GM12878 (cell line): Measurements from ENCODE around the gene URAD. TPM values are rescaled to one million over a fixed set of nuclear protein-coding genes. Genes with fewer than 3 reads are reported as not detected.

Source experiments
- ATAC-seq: fragments of 200-7000 bp; cut with Tn5 transposase; 3 replicates; pipeline ENCODE4 v1.9.1; 2020; ENCODE audit warnings: mild to moderate bottlenecking, moderate library complexity
- BruUV-seq: library from RNA; stranded (reverse); fragments of 400-500 nt; replicated peaks from 2 replicates; lab custom pipeline; 2021; lab: Mats Ljungman, UMichigan
- CTCF ChIA-PET: fragments of 300-600 bp; sonication (Branson Sonifier 250); formaldehyde crosslinking; extraction: SDS; loops from one replicate; lab custom pipeline; 2021; ENCODE audit warnings: inconsistent platforms; lab: Yijun Ruan, JAX
- POLR2A ChIA-PET: fragments of 350-600 bp; formaldehyde crosslinking; extraction: SDS; loops from one replicate; lab custom pipeline; 2021; ENCODE audit warnings: inconsistent platforms; lab: Charles Lee
- RAD21 ChIA-PET: fragments of 300-600 bp; sonication (Branson Sonifier 250); formaldehyde crosslinking; loops from one replicate; lab custom pipeline; 2023; ENCODE audit warnings: antibody characterized with exemption; ENCODE audit not compliant: unreplicated experiment; lab: Charles Lee
- SMC1A ChIA-PET: fragments of 300-600 bp; sonication (Branson Sonifier 250); formaldehyde crosslinking; loops from one replicate; lab custom pipeline; 2023; ENCODE audit not compliant: unreplicated experiment, uncharacterized antibody; lab: Charles Lee
- DNase-seq: peaks from one replicate; pipeline ENCODE4 v3.0.0-alpha.2; 2011; ENCODE audit warnings: low read depth, low spot score
- FAIRE-seq: peaks from 3 replicates; lab custom pipeline; 2011; peaks lifted over from hg19 to GRCh38; lab: Jason Lieb, UNC
- H2AFZ ChIP-seq: 2 replicates; pipeline ENCODE4 v1.6.0; 2011; ENCODE audit warnings: low read depth, low read length, control low read depth; ENCODE audit not compliant: control insufficient read depth
- H3K27ac ChIP-seq: 2 replicates; pipeline ENCODE4 v1.5.1; 2011; ENCODE audit warnings: control low read depth; ENCODE audit not compliant: control insufficient read depth, insufficient read depth
- H3K27me3 ChIP-seq, 2 experiments: replicated peaks in 1 of 2; 2 replicates each; pipeline versions ENCODE4 v1.6.0 to v1.6.1; 2011; ENCODE audit warnings: low read length in 1 of 2; ENCODE audit not compliant: control insufficient read depth in 2 of 2, insufficient read depth in 2 of 2
- H3K36me3 ChIP-seq, 2 experiments: 2 replicates each; pipeline ENCODE4 v1.5.1; 2011; ENCODE audit warnings: low read length in 1 of 2; ENCODE audit not compliant: control insufficient read depth in 2 of 2, insufficient read depth in 2 of 2
- H3K4me1 ChIP-seq: 2 replicates; pipeline ENCODE4 v1.6.1; 2011; ENCODE audit warnings: mild to moderate bottlenecking, low read length, moderate library complexity, mixed read lengths; ENCODE audit not compliant: control insufficient read depth, insufficient read depth
- H3K4me2 ChIP-seq: 2 replicates; pipeline ENCODE4 v1.6.0; 2011; ENCODE audit warnings: control low read depth; ENCODE audit not compliant: control insufficient read depth, insufficient read depth
- H3K4me3 ChIP-seq: fragments of 200-600 bp; sonication (generic); 2 replicates; pipeline ENCODE4 v1.5.1; 2016
- H3K79me2 ChIP-seq: 2 replicates; pipeline ENCODE4 v1.6.0; 2011; ENCODE audit warnings: low read length; ENCODE audit not compliant: control insufficient read depth, insufficient read depth
- H3K9ac ChIP-seq: 2 replicates; pipeline ENCODE4 v1.8.0; 2011; ENCODE audit warnings: low read length, control low read depth, mixed read lengths; ENCODE audit not compliant: control insufficient read depth, insufficient read depth
- H3K9me3 ChIP-seq: replicated peaks from 3 replicates; pipeline ENCODE4 v1.5.1; 2011; ENCODE audit warnings: mild to moderate bottlenecking, low read length; ENCODE audit not compliant: control insufficient read depth, insufficient read depth
- H4K20me1 ChIP-seq: 2 replicates; pipeline ENCODE4 v1.6.0; 2011; ENCODE audit not compliant: control insufficient read depth, insufficient read depth
- CBX5 ChIP-seq: sonication (generic); IDR thresholded peaks from 2 replicates; pipeline ENCODE4 v1.6.1; 2016; ENCODE audit warnings: low read depth, moderate library complexity, mild to moderate bottlenecking, inconsistent platforms
- KDM1A ChIP-seq: fragments of 200-600 bp; sonication (generic); IDR thresholded peaks from 2 replicates; pipeline ENCODE4 v1.6.1; 2016; ENCODE audit warnings: borderline replicate concordance
- SREBF2 ChIP-seq: IDR thresholded peaks from 2 replicates; pipeline ENCODE4 v1.6.1; 2012; ENCODE audit warnings: mild to moderate bottlenecking, low read length
- ZNF217 ChIP-seq: fragments of 450-650 bp; IDR thresholded peaks from 2 replicates; pipeline ENCODE4 v1.6.1; 2017; ENCODE audit warnings: antibody characterized with exemption, mild to moderate bottlenecking
- ZNF622 ChIP-seq: fragments of 450-650 bp; IDR thresholded peaks from 2 replicates; pipeline ENCODE4 v1.6.1; 2017; ENCODE audit warnings: mild to moderate bottlenecking, inconsistent platforms
- WGBS: methylation state at CpG from one replicate; pipeline ENCODE4 v1.1.6; 2016; ENCODE audit warnings: low lambda C conversion rate; ENCODE audit not compliant: insufficient replicate concordance, insufficient coverage; ENCODE audit errors: missing lambda C conversion rate; 5-methylcytosine and 5-hydroxymethylcytosine counted together
- in situ Hi-C: fragments of 300-500 bp; cut with MboI; formaldehyde crosslinking; loops from 9 replicates; pipeline ENCODE4 v1.14.3; 2018; ENCODE audit warnings: mixed read lengths
- intact Hi-C: fragments of 100-400 bp; cut with micrococcal nuclease; formaldehyde crosslinking; loops from one replicate; pipeline ENCODE4 v1.14.2; 2022; ENCODE audit not compliant: unreplicated experiment
- polyA plus RNA-seq, 11 experiments: library from polyadenylated mRNA; depleted of rRNA in 4 of 11; unstranded in 6 of 11; stranded (reverse) in 5 of 11; fragments of >200 nt; fragmentation: Nextera tagmentation in 4 of 11; fragmentation: Illumina TruSeq in 1 of 11; extraction: Ambion mirVana in 4 of 11; extraction: Trizol in 1 of 11; gene quantifications; 1 replicate in 1 of 11; 2 replicates in 10 of 11; pipeline versions ENCODE4 v1.2.1 to v1.2.3, GENCODE V29; 2011 to 2016; ENCODE audit warnings: inconsistent platforms in 2 of 11, missing spikeins in 2 of 11, low read depth in 1 of 11
- total RNA-seq, 4 experiments: library from RNA; depleted of rRNA in 3 of 4; stranded (reverse); fragments of >200 nt in 3 of 4; fragmentation: Illumina TruSeq in 1 of 4; extraction: Trizol in 1 of 4; gene quantifications; 2 replicates each; pipeline versions ENCODE4 v1.2.1 to v1.2.3, GENCODE V29; 2013 to 2021

Gene URAD
- total and polyA plus RNA-seq, 10 of the 15 experiments (the other 5 are each of a cell fraction or from before 2014, with no cell fraction given), result not detected

GRCh38 chr13:28014301-28014700 is 25.8 kb upstream of the URAD start:
- SMC1A ChIA-PET, result interaction anchor here (0.5 to 1.7 kb wide), 6 partner anchors 13 to 578 kb away, joined by 3 to 7 read pairs (median 4); no protein-coding TSS in a partner anchor
- no TSS peak for BruUV-seq
- FAIRE-seq, result no peak
- no peaks in the 10 kb centered on the region for H3K79me2 ChIP-seq
- intact Hi-C loops, result no loop called here
- no peaks in the 10 kb centered on the region for H3K27me3 ChIP-seq
- H3K9me3 ChIP-seq, result no peaks in the 10 kb centered on the region
- H2AFZ ChIP-seq, result no peak overlapping the region
- POLR2A ChIA-PET, result interaction anchor here (1.0 to 1.1 kb wide), 2 partner anchors 13 to 14 kb away, joined by 3 read pairs; no protein-coding TSS in a partner anchor
- CTCF ChIA-PET, result interaction anchor here (1.1 to 1.6 kb wide), 5 partner anchors 10 to 61 kb away, joined by 3 to 5 read pairs (median 4); no protein-coding TSS in a partner anchor
- peaks cover 10% of the 10 kb centered on the region for H3K4me1 ChIP-seq
- RAD21 ChIA-PET, result interaction anchor here (1.0 to 2.5 kb wide), 5 partner anchors 16 to 39 kb away, joined by 3 to 7 read pairs (median 4); no protein-coding TSS in a partner anchor
- H3K27ac ChIP-seq, result no peak overlapping the region
- TF ChIP-seq SREBF2 (no peak), ZNF622 (no peak)
- TF ChIP-seq, all 136 proteins: peak for 0
- no peaks in the 10 kb centered on the region for H4K20me1 ChIP-seq
- 59% methylated on average over 3 of the region's 3 CpGs for WGBS
- H3K4me3 ChIP-seq, result no peak overlapping the region
- no peak overlapping the region for H3K4me2 ChIP-seq
- in situ Hi-C loops, result no loop called here
- H3K36me3 ChIP-seq, result no peaks in the 10 kb centered on the region
- ATAC-seq, result no peak
- H3K9ac ChIP-seq, result no peak overlapping the region
- no peak for DNase-seq

DNA sequence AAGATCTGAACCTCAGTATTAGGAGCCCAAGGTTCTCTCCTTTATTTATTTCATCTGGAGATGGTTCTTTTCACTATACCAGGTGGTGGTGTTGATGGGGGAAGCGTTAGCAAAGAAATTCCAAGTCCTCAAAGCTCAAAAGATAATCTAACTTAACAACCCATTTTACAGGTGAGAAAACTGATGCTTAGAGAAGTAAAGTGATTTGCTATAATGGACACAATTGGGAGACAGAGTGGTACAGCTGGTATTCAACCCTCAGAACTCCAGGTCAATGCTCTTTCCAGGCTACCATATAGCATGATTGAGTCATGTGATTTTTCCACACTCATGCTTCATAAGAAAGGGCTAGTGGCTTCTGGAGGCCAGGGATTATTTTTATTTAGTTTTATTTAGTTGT is 25.0 kb upstream of the URAD start:
- peak overlapping the region; percentile 61 for H2AFZ ChIP-seq
- in situ Hi-C loops, result no loop called here
- peak overlapping the region; percentile 10; the same call in 1 of the 2 replicates for H3K4me3 ChIP-seq
- no peaks in the 10 kb centered on the region for H3K79me2 ChIP-seq
- ChIA-PET POLR2A (interaction anchor here (1.1 kb wide), 1 partner anchor 14 kb away, joined by 3 read pairs; no protein-coding TSS in a partner anchor), SMC1A (interaction anchor here (0.6 to 2.6 kb wide), 8 partner anchors 12 to 786 kb away, joined by 3 to 9 read pairs (median 4); no protein-coding TSS in a partner anchor)
- 100% methylated on average over 1 of the region's 1 CpG for WGBS
- no peak overlapping the region for H3K9ac ChIP-seq
- H4K20me1 ChIP-seq, result no peaks in the 10 kb centered on the region
- FAIRE-seq, result no peak
- peak; percentile 68; the same call in 1 of the 2 replicates for TF ChIP-seq KDM1A
- peak; percentile 23; the same call in 1 of the 2 replicates for TF ChIP-seq ZNF217
- TF ChIP-seq CBX5, result no peak
- TF ChIP-seq, all 136 proteins: peak for 2
- DNase-seq (no peak), ATAC-seq (no peak)
- no peaks in the 10 kb centered on the region for H3K27me3 ChIP-seq
- peaks cover 10% of the 10 kb centered on the region for H3K4me1 ChIP-seq
- H3K36me3 ChIP-seq, result no peaks in the 10 kb centered on the region
- peak overlapping the region; percentile 62 for H3K4me2 ChIP-seq
- BruUV-seq, result no TSS peak
- peak overlapping the region; percentile 34; the same call in 1 of the 2 replicates for H3K27ac ChIP-seq
- CTCF ChIA-PET, result interaction anchor here (0.6 to 1.9 kb wide), 9 partner anchors 11 to 187 kb away, joined by 3 to 7 read pairs (median 3); no protein-coding TSS in a partner anchor
- no peaks in the 10 kb centered on the region for H3K9me3 ChIP-seq
- RAD21 ChIA-PET, result interaction anchor here (1.0 to 2.5 kb wide), 6 partner anchors 17 to 40 kb away, joined by 3 to 7 read pairs (median 4); no protein-coding TSS in a partner anchor
- intact Hi-C loops, result no loop called here
